ENCODE measurements around the gene VIM.

The VIM gene

GRCh38 chr10:17238445-17239291, 10.6 kb downstream of the VIM start:
- H3K4me1 ChIP-seq: no peaks in the 10 kb centered on the region
- H3K79me2 ChIP-seq: no peaks in the 10 kb centered on the region
- no peaks in the 10 kb centered on the region for H3K27me3 ChIP-seq (ENCODE audit: control insufficient read depth, insufficient read depth, low read length)
- no peak for TF ChIP-seq CTCF (IDR thresholded peaks at IDR 0.05)
- no peaks in the 10 kb centered on the region for H3K36me3 ChIP-seq (ENCODE audit: control insufficient read depth, insufficient read depth, low read length)
- no peaks in the 10 kb centered on the region for H3K9me3 ChIP-seq (ENCODE audit: control insufficient read depth, low read length)
- H3K4me2 ChIP-seq (ENCODE audit: low read length): no peak overlapping the region
- H3K9ac ChIP-seq: no peak overlapping the region
- H2AFZ ChIP-seq: no peak overlapping the region
- no peak overlapping the region for H3K27ac ChIP-seq
- H3K4me3 ChIP-seq (ENCODE audit: low read depth, low read length): no peak overlapping the region

GRCh38 chr10:17239345-17240085, 11.5 kb downstream of the VIM start:
- Histone ChIP-seq H3K27me3 (ENCODE audit: control insufficient read depth, insufficient read depth, low read length) (no peaks in the 10 kb centered on the region), H2AFZ (no peak overlapping the region), H3K4me3 (ENCODE audit: low read depth, low read length) (no peak overlapping the region), H3K9me3 (ENCODE audit: control insufficient read depth, low read length) (no peaks in the 10 kb centered on the region), H3K27ac (no peak overlapping the region), H3K4me1 (no peaks in the 10 kb centered on the region), H3K4me2 (ENCODE audit: low read length) (no peak overlapping the region), H3K79me2 (no peaks in the 10 kb centered on the region), H3K9ac (no peak overlapping the region), H3K36me3 (ENCODE audit: control insufficient read depth, insufficient read depth, low read length) (no peaks in the 10 kb centered on the region)
- TF ChIP-seq CTCF (IDR thresholded peaks at IDR 0.05): no peak

- no peaks in the 10 kb centered on the region for H3K79me2 ChIP-seq
- no peak overlapping the region for H3K27ac ChIP-seq
- H3K9me3 ChIP-seq (ENCODE audit: control insufficient read depth, low read length): no peaks in the 10 kb centered on the region
- no peak overlapping the region for H3K4me3 ChIP-seq (ENCODE audit: low read depth, low read length)
- no peaks in the 10 kb centered on the region for H3K27me3 ChIP-seq (ENCODE audit: control insufficient read depth, insufficient read depth, low read length)
- H3K9ac ChIP-seq: no peak overlapping the region
- no peak for TF ChIP-seq CTCF (IDR thresholded peaks at IDR 0.05)
- H3K4me2 ChIP-seq (ENCODE audit: low read length): no peak overlapping the region
- no peak overlapping the region for H2AFZ ChIP-seq
- H3K4me1 ChIP-seq: no peaks in the 10 kb centered on the region
- no peaks in the 10 kb centered on the region for H3K36me3 ChIP-seq (ENCODE audit: control insufficient read depth, insufficient read depth, low read length)
These were observed 12.1 kb downstream of the VIM start for GRCh38 chr10:17240096-17240495.

GRCh38 chr10:17240616-17241015, 12.6 kb downstream of the VIM start:
- Histone ChIP-seq H2AFZ (no peak overlapping the region), H3K4me2 (ENCODE audit: low read length) (no peak overlapping the region), H3K4me3 (ENCODE audit: low read depth, low read length) (no peak overlapping the region), H3K36me3 (ENCODE audit: control insufficient read depth, insufficient read depth, low read length) (no peaks in the 10 kb centered on the region), H3K27ac (no peak overlapping the region), H3K27me3 (ENCODE audit: control insufficient read depth, insufficient read depth, low read length) (no peaks in the 10 kb centered on the region), H3K9me3 (ENCODE audit: control insufficient read depth, low read length) (no peaks in the 10 kb centered on the region), H3K9ac (no peak overlapping the region), H3K4me1 (no peaks in the 10 kb centered on the region), H3K79me2 (no peaks in the 10 kb centered on the region)
- TF ChIP-seq CTCF (IDR thresholded peaks at IDR 0.05): no peak

Measured in parathyroid adenoma (tissue), 2 donors.